GM23338 (cell line): ENCODE data around the gene SLC25A20.

ENCODE experiments used
- CTCF ChIP-seq, 2 experiments: fragments of 200-600 bp in 1 of 2; sonication (generic) in 1 of 2; conservative IDR thresholded peaks; 2 replicates each; pipeline versions ENCODE4 v1.5.1 to v1.6.1; 2016 to 2017; ENCODE audit warnings: antibody characterized with exemption in 2 of 2, low read depth in 2 of 2, mild to moderate bottlenecking in 2 of 2, moderate library complexity in 1 of 2
- EZH2 ChIP-seq: fragments of 200-600 bp; sonication (generic); IDR thresholded peaks from one replicate; pipeline ENCODE4 v1.8.0; 2017; ENCODE audit warnings: antibody characterized with exemption, mild to moderate bottlenecking, low read depth; ENCODE audit not compliant: unreplicated experiment
- POLR2AphosphoS5 ChIP-seq: IDR thresholded peaks from 2 replicates; pipeline ENCODE4 v1.6.1; 2016; ENCODE audit warnings: antibody characterized with exemption, low read depth

GRCh38 chr3:48857641-48858040, 41.0 kb downstream of the SLC25A20 start:
- TF ChIP-seq POLR2AphosphoS5 (no peak), CTCF (conservative IDR thresholded peaks at IDR 0.05; ENCODE audit: low read depth in 2 of 2) (no peak), EZH2 (no peak)
